Spleen (tissue), 11 donors: Measurements from ENCODE around the gene CD72. TPM values are rescaled to one million over a fixed set of nuclear protein-coding genes. Genes with fewer than 3 reads are reported as not detected.

Source experiments
- DNase-seq: peaks from one replicate; pipeline ENCODE4 v3.0.0-alpha.2; 2020
- H3K27ac ChIP-seq, 8 donors: fragments of 200-600 bp; sonication (generic) in 7 of 8; 1 replicate in 4 of 8; 2 replicates in 4 of 8; pipeline versions ENCODE4 v1.5.0 to v1.8.0; 2016 to 2021; ENCODE audit warnings: inconsistent platforms in 4 of 8, mild to moderate bottlenecking in 4 of 8, moderate library complexity in 1 of 8
- H3K27me3 ChIP-seq, 7 donors: fragments of 200-600 bp; sonication (generic) in 6 of 7; replicated peaks in 1 of 7; 1 replicate in 4 of 7; 2 replicates in 3 of 7; pipeline versions ENCODE4 v1.5.0 to v1.8.0; 2016 to 2021; ENCODE audit warnings: inconsistent platforms in 3 of 7, mild to moderate bottlenecking in 1 of 7
- H3K36me3 ChIP-seq, 6 donors: fragments of 200-600 bp; sonication (generic) in 5 of 6; 1 replicate in 4 of 6; 2 replicates in 2 of 6; pipeline versions ENCODE4 v1.5.0 to v1.8.0; 2016 to 2021; ENCODE audit warnings: inconsistent platforms in 2 of 6
- H3K4me1 ChIP-seq, 6 donors: fragments of 200-600 bp; sonication (generic) in 5 of 6; 1 replicate in 3 of 6; 2 replicates in 3 of 6; pipeline versions ENCODE4 v1.5.0 to v1.8.0; 2016 to 2021; ENCODE audit warnings: inconsistent platforms in 3 of 6
- H3K4me3 ChIP-seq, 8 donors: fragments of 200-600 bp; sonication (generic) in 7 of 8; 1 replicate in 4 of 8; 2 replicates in 4 of 8; pipeline versions ENCODE4 v1.5.0 to v1.8.0; 2016 to 2021; ENCODE audit warnings: inconsistent platforms in 4 of 8, mild to moderate bottlenecking in 4 of 8, moderate library complexity in 2 of 8
- H3K9me3 ChIP-seq, 8 donors: fragments of 200-600 bp; sonication (generic) in 7 of 8; 1 replicate in 4 of 8; 2 replicates in 4 of 8; pipeline versions ENCODE4 v1.5.0 to v1.8.0; 2016 to 2021; ENCODE audit warnings: inconsistent platforms in 4 of 8
- CTCF ChIP-seq, 11 experiments: fragments of 200-600 bp in 7 of 11; fragments of 450-650 bp in 4 of 11; sonication (generic) in 4 of 11; IDR thresholded peaks in 8 of 11; conservative IDR thresholded peaks in 3 of 11; 1 replicate in 7 of 11; 2 replicates in 4 of 11; pipeline versions ENCODE4 v1.4.0 to v1.8.0; 2016 to 2021; ENCODE audit warnings: antibody characterized with exemption in 11 of 11, inconsistent platforms in 4 of 11, mild to moderate bottlenecking in 1 of 11
- POLR2A ChIP-seq, 3 donors: fragments of 450-650 bp; IDR thresholded peaks; one replicate each; pipeline ENCODE4 v1.5.1; 2017; ENCODE audit warnings: antibody characterized with exemption in 3 of 3, mild to moderate bottlenecking in 1 of 3
- POLR2AphosphoS5 ChIP-seq, 3 donors: sonication (generic); formaldehyde crosslinking; IDR thresholded peaks; one replicate each; pipeline ENCODE4 v1.5.1; 2017; ENCODE audit warnings: antibody characterized with exemption in 3 of 3
- WGBS, 5 donors: extraction: QIAGEN DNeasy Blood & Tissue Kit in 3 of 5; methylation state at CpG; one replicate each; pipeline versions ENCODE4 v1.1.5 to v1.1.7; 2013 to 2018; 5-methylcytosine and 5-hydroxymethylcytosine counted together
- intact Hi-C: fragments of 100-400 bp; cut with DNase I; formaldehyde crosslinking; loops from one replicate; pipeline ENCODE4 v1.15.0; 2023; ENCODE audit warnings: low total_unique reads
- polyA plus RNA-seq, 3 donors: library from polyadenylated mRNA; stranded (reverse); fragments of 200-250 nt; gene quantifications; one replicate each; pipeline ENCODE4 v1.2.1, GENCODE V29; 2013
- total RNA-seq, 7 donors: library from RNA; depleted of rRNA in 3 of 7; stranded (reverse); fragments of >200 nt in 3 of 7; fragmentation: NEBNext Ultra II Directional in 4 of 7; extraction: Animal tissue kit (Norgen Biotek cat#: 25700) in 4 of 7; gene quantifications; one replicate each; pipeline versions ENCODE4 v1.1.0 to v1.2.1, GENCODE V29; 2016 to 2021
- donor health status: healthy with polysubstance abuse.
- donor health status: DM: no; HTN: no; CAD: no; lungs with moderate emphysema.
- donor health status: DM: no; HTN: no; CAD: no.
- donor health status: Bipolar disorder and iron deficiency.
- donor health status: healthy.
- donor health status: DM: no; HTN: no; CAD: no.
- donor health status: DM: yes; HTN: yes; CAD: no.

The CD72 gene
- total and polyA plus RNA-seq, 10 donors: 74.4 to 160 (median 121) TPM

- intact Hi-C loops: loop anchor here (10.0 kb wide), 2 partner anchors 58 to 128 kb away; partner anchors contain the start of genes ARHGEF39, CREB3 and TLN1
- 89 to 92% (median 91%) methylated on average over 7 of the region's 7 CpGs for WGBS, 5 donors
- DNase-seq: no peak
- H3K4me1 ChIP-seq: peaks cover 19 to 79% (median 40%) of the 10 kb centered on the region in 6 donors
- peak overlapping the region in 3 of 8 donors; percentile 74 to 93 (median 92) for H3K4me3 ChIP-seq
- H3K27me3 ChIP-seq: no peaks in the 10 kb centered on the region
- peak overlapping the region in 1 of 8 donors; percentile 91 for H3K27ac ChIP-seq
- H3K36me3 ChIP-seq: peaks cover 0 to 46% (median 28%) of the 10 kb centered on the region in 6 donors
- TF ChIP-seq POLR2A (IDR thresholded peaks at IDR 0.05): no peak
- peak in 2 of 3 donors; percentile 18 to 35 for TF ChIP-seq POLR2AphosphoS5 (IDR thresholded peaks at IDR 0.05)
- no peaks in the 10 kb centered on the region for H3K9me3 ChIP-seq
Measured at GRCh38 chr9:35606726-35607125, 11.5 kb downstream of the CD72 start.

GRCh38 chr9:35606138-35606504, 12.1 kb downstream of the CD72 start:
- DNase-seq: no peak

GRCh38 chr9:35605351-35606137, 12.7 kb downstream of the CD72 start:
- no peaks in the 10 kb centered on the region for H3K9me3 ChIP-seq
- H3K4me1 ChIP-seq: peaks cover 12 to 68% (median 36%) of the 10 kb centered on the region in 6 donors
- H3K36me3 ChIP-seq: peaks cover 0 to 39% (median 28%) of the 10 kb centered on the region in 6 donors
- H3K4me3 ChIP-seq: peak overlapping the region; percentile 60 to 93 (median 76)
- intact Hi-C loops: loop anchor here (10.0 kb wide), 2 partner anchors 59 to 129 kb away; partner anchors contain the start of genes ARHGEF39, CREB3 and TLN1
- TF ChIP-seq CTCF (IDR thresholded peaks at IDR 0.05 in 8 of 11, conservative IDR thresholded peaks at IDR 0.05 in 3 of 11): no peak
- TF ChIP-seq POLR2AphosphoS5 (IDR thresholded peaks at IDR 0.05): peak; percentile 47 to 73 (median 69)
- 0 to 2% (median 1%) methylated on average over 24 to 76 of the region's 76 CpGs for WGBS, 5 donors
- peak; percentile 91 for DNase-seq
- H3K27ac ChIP-seq: peak overlapping the region; percentile 63 to 96 (median 90)
- no peaks in the 10 kb centered on the region for H3K27me3 ChIP-seq

More at GRCh38 chr9:35606138-35606504, 12.1 kb downstream of the CD72 start:
- peak overlapping the region; percentile 60 to 93 (median 76) for H3K4me3 ChIP-seq
- H3K36me3 ChIP-seq: peaks cover 0 to 42% (median 28%) of the 10 kb centered on the region in 6 donors
- H3K4me1 ChIP-seq: peaks cover 14 to 73% (median 38%) of the 10 kb centered on the region in 6 donors
- 10 to 24% (median 14%) methylated on average over 5 of the region's 5 CpGs for WGBS, 5 donors
- H3K27me3 ChIP-seq: no peaks in the 10 kb centered on the region
- intact Hi-C loops: loop anchor here (10.0 kb wide), 2 partner anchors 59 to 129 kb away; partner anchors contain the start of genes ARHGEF39, CREB3 and TLN1
- peak in 1 of 3 donors; percentile 18 for TF ChIP-seq POLR2AphosphoS5 (IDR thresholded peaks at IDR 0.05)
- no peak for TF ChIP-seq POLR2A (IDR thresholded peaks at IDR 0.05)
- TF ChIP-seq CTCF (IDR thresholded peaks at IDR 0.05 in 8 of 11, conservative IDR thresholded peaks at IDR 0.05 in 3 of 11): no peak
- H3K9me3 ChIP-seq: no peaks in the 10 kb centered on the region
- H3K27ac ChIP-seq: peak overlapping the region; percentile 63 to 96 (median 90)

- peaks cover 0 to 32% (median 23%) of the 10 kb centered on the region in 6 donors for H3K36me3 ChIP-seq
- H3K27ac ChIP-seq: peak within 1 kb of the TSS; percentile 67 to 96 (median 90)
- peak within 1 kb of the TSS; percentile 60 to 93 (median 76) for H3K4me3 ChIP-seq
- DNase-seq: peak; percentile 96
- no peaks in the 10 kb centered on the region for H3K27me3 ChIP-seq
- 0 to 1% (median 1%) methylated on average over 21 to 55 of the region's 55 CpGs for WGBS, 5 donors
- intact Hi-C loops: loop anchor here (10.0 kb wide), 2 partner anchors 60 to 130 kb away; partner anchors contain the start of genes ARHGEF39, CREB3 and TLN1
- H3K9me3 ChIP-seq: no peaks in the 10 kb centered on the region
- TF ChIP-seq CTCF (IDR thresholded peaks at IDR 0.05 in 8 of 11, conservative IDR thresholded peaks at IDR 0.05 in 3 of 11) (no peak), POLR2A (IDR thresholded peaks at IDR 0.05) (no peak), POLR2AphosphoS5 (IDR thresholded peaks at IDR 0.05) (peak; percentile 60 to 74 (median 73))
- H3K4me1 ChIP-seq: peaks cover 12 to 60% (median 37%) of the 10 kb centered on the region in 6 donors
Measured at GRCh38 chr9:35604578-35605350, 13.4 kb downstream of the CD72 start, which contains the start of gene TESK1. TSS of gene TESK1 (plus strand) at chr9:35605262. CDS start at chr9:35605620, 358 bp downstream.
